HepG2 (cell line): ENCODE results near the gene EIF1AD. TPM values are rescaled to one million over a fixed set of nuclear protein-coding genes. Genes with fewer than 3 reads are reported as not detected.

Source experiments
- ASH2L ChIP-seq: fragments of 300-600, 200-600 bp; sonication (generic); IDR thresholded peaks from 2 replicates; pipeline ENCODE4 v1.7.0; 2017; ENCODE audit warnings: low read depth, mild to moderate bottlenecking, moderate library complexity, mixed read lengths, low read length; ENCODE audit not compliant: insufficient read length
- BCL6 ChIP-seq: IDR thresholded peaks from 2 replicates; pipeline ENCODE4 v1.6.1; 2016; ENCODE audit warnings: missing genetic modification reagents, missing compliant biosample characterization
- CERS6 ChIP-seq: sonication (generic); formaldehyde crosslinking; IDR thresholded peaks from 2 replicates; pipeline ENCODE4 v1.5.0; 2020; ENCODE audit warnings: missing genetic modification reagents
- HHEX ChIP-seq: IDR thresholded peaks from 2 replicates; pipeline ENCODE4 v1.6.1; 2016; ENCODE audit warnings: control low read depth
- HIVEP1 ChIP-seq: sonication (generic); formaldehyde crosslinking; IDR thresholded peaks from 2 replicates; pipeline ENCODE4 v1.4.0; 2020; ENCODE audit warnings: mild to moderate bottlenecking, missing genetic modification reagents
- HNF1A ChIP-seq, 2 experiments: sonication (generic) in 1 of 2; formaldehyde crosslinking in 1 of 2; IDR thresholded peaks; 2 replicates each; pipeline versions ENCODE4 v1.4.0 to v1.6.1; 2016 to 2020; ENCODE audit warnings: borderline replicate concordance in 1 of 2, low read depth in 1 of 2, mild to moderate bottlenecking in 1 of 2, missing genetic modification reagents in 1 of 2
- HOXA3 ChIP-seq: sonication (generic); formaldehyde crosslinking; IDR thresholded peaks from 2 replicates; pipeline ENCODE4 v1.5.0; 2020; ENCODE audit warnings: missing genetic modification reagents
- MEF2D ChIP-seq: sonication (generic); formaldehyde crosslinking; IDR thresholded peaks from 2 replicates; pipeline ENCODE4 v1.5.1; 2020; ENCODE audit warnings: mild to moderate bottlenecking, missing genetic modification reagents
- NAIF1 ChIP-seq: sonication (generic); formaldehyde crosslinking; IDR thresholded peaks from 2 replicates; pipeline ENCODE4 v1.5.0; 2020; ENCODE audit warnings: mild to moderate bottlenecking, missing genetic modification reagents, borderline replicate concordance
- REL ChIP-seq: sonication (generic); formaldehyde crosslinking; conservative IDR thresholded peaks from 2 replicates; pipeline ENCODE4 v1.8.0; 2022; ENCODE audit warnings: mild to moderate bottlenecking, missing genetic modification reagents, moderate library complexity
- ZFP36 ChIP-seq: fragments of 150-350 bp; IDR thresholded peaks from 2 replicates; pipeline ENCODE4 v1.6.1; 2018; ENCODE audit warnings: borderline replicate concordance, low read length, low read depth; ENCODE audit not compliant: partially characterized antibody
- ZNF142 ChIP-seq: sonication (generic); formaldehyde crosslinking; IDR thresholded peaks from 2 replicates; pipeline ENCODE4 v1.4.0; 2020; ENCODE audit warnings: missing genetic modification reagents
- ZNF251 ChIP-seq: sonication (generic); formaldehyde crosslinking; IDR thresholded peaks from 2 replicates; pipeline ENCODE4 v1.9.0; 2021; ENCODE audit warnings: mild to moderate bottlenecking, missing genetic modification reagents
- ZNF430 ChIP-seq: sonication (generic); formaldehyde crosslinking; IDR thresholded peaks from 2 replicates; pipeline ENCODE4 v1.9.0; 2021; ENCODE audit warnings: mild to moderate bottlenecking, missing genetic modification reagents
- ZNF879 ChIP-seq: sonication (generic); formaldehyde crosslinking; IDR thresholded peaks from 2 replicates; pipeline ENCODE4 v1.8.1; 2023; ENCODE audit warnings: missing genetic modification reagents
- ZSCAN20 ChIP-seq: sonication (generic); formaldehyde crosslinking; IDR thresholded peaks from 2 replicates; pipeline ENCODE4 v1.4.0; 2020; ENCODE audit warnings: missing genetic modification reagents, mild to moderate bottlenecking, borderline replicate concordance
- polyA plus RNA-seq, 8 experiments: library from polyadenylated mRNA; depleted of rRNA in 3 of 8; stranded (reverse) in 7 of 8; unstranded in 1 of 8; fragments of >200 nt; fragmentation: Illumina TruSeq in 4 of 8; extraction: Trizol in 4 of 8; gene quantifications; 2 replicates each; pipeline versions ENCODE4 v1.2.1 to v1.2.3, GENCODE V29; 2011 to 2016; ENCODE audit warnings: low read depth in 4 of 8, missing spikeins in 1 of 8, mixed read lengths in 1 of 8; ENCODE audit not compliant: insufficient read depth in 1 of 8
- total RNA-seq, 5 experiments: library from RNA; depleted of rRNA; stranded (reverse); fragments of >200 nt; fragmentation: Illumina TruSeq; extraction: Trizol; gene quantifications; 2 replicates each; pipeline ENCODE4 v1.2.3, GENCODE V29; 2016; ENCODE audit warnings: low read depth in 1 of 5
- TF ChIP-seq, protein P1 (sequence below): sonication (generic); formaldehyde crosslinking; IDR thresholded peaks from 2 replicates; pipeline ENCODE4 v1.4.0; 2020; ENCODE audit warnings: missing genetic modification reagents, borderline replicate concordance

The EIF1AD gene
- total and polyA plus RNA-seq, 2 of the 13 experiments (the other 11 are each of a cell fraction or from before 2014, with no cell fraction given) = 18.2 to 30.8 TPM

DNA sequence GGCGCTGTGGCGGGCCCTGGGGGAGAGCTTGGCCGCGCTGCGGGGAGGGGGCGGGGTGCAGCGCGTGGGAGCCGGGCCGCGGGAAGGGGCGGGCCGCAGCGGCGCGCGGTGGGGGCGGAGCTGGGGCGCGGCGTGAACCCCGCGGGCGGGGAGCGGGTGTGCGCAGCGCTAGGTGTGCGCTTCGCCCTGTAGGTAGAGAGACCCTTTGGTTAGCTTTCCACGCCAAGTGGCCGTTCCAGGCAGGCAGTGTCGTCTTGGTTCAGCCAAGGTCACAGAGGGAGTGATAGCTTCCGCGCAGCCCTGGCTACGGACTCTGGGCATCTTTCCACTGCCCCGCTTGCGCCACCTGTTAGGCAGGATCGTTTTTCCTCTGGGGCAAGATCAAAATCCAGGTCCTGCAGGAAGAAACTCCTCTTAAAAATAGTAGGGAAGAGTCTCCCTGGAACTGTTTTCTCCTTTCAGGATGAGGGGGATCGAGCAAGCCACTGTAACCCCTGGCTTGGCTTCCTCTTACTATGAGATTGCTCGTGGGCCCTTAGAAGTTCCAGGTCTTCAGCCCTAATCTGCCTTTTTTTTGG lies 780 bp upstream of the EIF1AD start (continued):
- TF ChIP-seq ZNF142 (CRISPR knock-in tag) (0 out of 2 replicates have a peak, but pooled peaks have one; percentile 32), HOXA3 (CRISPR knock-in tag) (0 out of 2 replicates have a peak, but pooled peaks have one; percentile 9), ASH2L (peak; percentile 18), MEF2D (CRISPR knock-in tag) (no peak), REL (no peak), HHEX (CRISPR knock-in tag) (no peak), NAIF1 (CRISPR knock-in tag) (no peak), ZNF430 (CRISPR knock-in tag) (0 out of 2 replicates have a peak, but pooled peaks have one; percentile 12), ZNF251 (CRISPR knock-in tag) (no peak), HNF1A (IDR thresholded peaks at IDR 0.05; ENCODE audit: low read depth) (no peak), HNF1A (CRISPR knock-in tag; IDR thresholded peaks at IDR 0.05; ENCODE audit: borderline replicate concordance) (0 out of 2 replicates have a peak, but pooled peaks have one; percentile 20), ZSCAN20 (CRISPR knock-in tag) (no peak), CERS6 (CRISPR knock-in tag) (no peak), ZNF879 (CRISPR knock-in tag) (no peak), HIVEP1 (no peak), ZFP36 (no peak), BCL6 (CRISPR knock-in tag) (peak; percentile 17; the same call in 1 of the 2 replicates)
- TF ChIP-seq, protein P1, sequence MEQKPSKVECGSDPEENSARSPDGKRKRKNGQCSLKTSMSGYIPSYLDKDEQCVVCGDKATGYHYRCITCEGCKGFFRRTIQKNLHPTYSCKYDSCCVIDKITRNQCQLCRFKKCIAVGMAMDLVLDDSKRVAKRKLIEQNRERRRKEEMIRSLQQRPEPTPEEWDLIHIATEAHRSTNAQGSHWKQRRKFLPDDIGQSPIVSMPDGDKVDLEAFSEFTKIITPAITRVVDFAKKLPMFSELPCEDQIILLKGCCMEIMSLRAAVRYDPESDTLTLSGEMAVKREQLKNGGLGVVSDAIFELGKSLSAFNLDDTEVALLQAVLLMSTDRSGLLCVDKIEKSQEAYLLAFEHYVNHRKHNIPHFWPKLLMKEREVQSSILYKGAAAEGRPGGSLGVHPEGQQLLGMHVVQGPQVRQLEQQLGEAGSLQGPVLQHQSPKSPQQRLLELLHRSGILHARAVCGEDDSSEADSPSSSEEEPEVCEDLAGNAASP (CRISPR knock-in tag) = peak; percentile 24; the same call in 1 of the 2 replicates
